ENCODE data around the gene HSF2BP. TPM values are rescaled to one million over a fixed set of nuclear protein-coding genes. Genes with fewer than 3 reads are reported as not detected.
A peak's percentile ranks its signal among the peaks of the same experiment; 100 is the strongest.
"Not testable (repeated sequence)": the region's sequence is repeated elsewhere in the genome, so short reads cannot be mapped to it uniquely, and the experiment has no call there.

The HSF2BP gene
- total and polyA plus RNA-seq, 2 of the 8 experiments (the other 6 are each of a cell fraction or from before 2014, with no cell fraction given), result 0.51 to 0.93 TPM

DNA sequence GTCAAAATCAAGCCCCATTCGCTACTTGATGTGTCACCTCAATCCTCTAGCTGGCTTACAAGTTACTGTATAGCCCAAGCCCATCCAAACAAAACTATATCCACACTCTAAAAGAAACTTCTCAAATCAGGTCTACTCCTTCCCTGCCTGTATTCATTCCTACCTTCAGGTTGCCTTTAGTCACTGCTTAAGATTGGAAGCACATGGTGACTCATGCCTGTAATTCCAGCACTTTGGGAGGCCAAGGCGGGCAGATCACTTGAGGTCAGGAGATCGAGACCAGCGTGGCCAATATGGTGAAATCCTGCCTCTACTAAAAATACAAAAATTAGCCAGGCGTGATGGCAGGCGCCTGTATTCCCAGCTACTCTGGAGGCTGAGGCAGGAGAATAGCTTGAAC lies 7.4 kb downstream of the HSF2BP start:
- H3K27me3 ChIP-seq (replicated peaks in 1 of 4; ENCODE audit: control insufficient read depth in 3 of 4, extremely low read depth in 1 of 4, insufficient read depth in 3 of 4, low read length in 3 of 4); H3K9me3 ChIP-seq (ENCODE audit: insufficient read depth in 2 of 2, low read depth in 1 of 2, low read length in 1 of 2); H2AK5ac ChIP-seq (ENCODE audit: low read depth, low read length); H4K20me1 ChIP-seq (replicated peaks in 1 of 2; ENCODE audit: control insufficient read depth in 1 of 2, insufficient read depth in 2 of 2, low read length in 2 of 2); H3K56ac ChIP-seq (replicated peaks; ENCODE audit: insufficient read length, low read depth, low read length); H4K91ac ChIP-seq (replicated peaks; ENCODE audit: insufficient read length, low read length); H3K14ac ChIP-seq (ENCODE audit: insufficient read length); H3K36me3 ChIP-seq (ENCODE audit: control insufficient read depth in 2 of 4, insufficient read depth in 4 of 4, low read length in 3 of 4); H2AFZ ChIP-seq (ENCODE audit: low read length); H4K5ac ChIP-seq (ENCODE audit: insufficient read length, low read depth, low read length); H3K23me2 ChIP-seq (ENCODE audit: low read depth, low read length); H2BK12ac ChIP-seq (ENCODE audit: low read depth, low read length); H3K9ac ChIP-seq (replicated peaks in 1 of 4; ENCODE audit: extremely low read depth in 1 of 4, low read depth in 3 of 4, low read length in 3 of 4); H4K8ac ChIP-seq (ENCODE audit: extremely low read depth, insufficient read depth, low read length); H2BK20ac ChIP-seq (ENCODE audit: low read length); POLR2A ChIA-PET (ENCODE audit: partially characterized antibody); H3K79me2 ChIP-seq (ENCODE audit: control insufficient read depth in 1 of 2, insufficient read depth in 2 of 2, low read length in 2 of 2); DNase-seq (ENCODE audit: low read depth in 1 of 2, low spot score in 2 of 2); H3K4me3 ChIP-seq (ENCODE audit: extremely low read depth in 1 of 4, insufficient read depth in 2 of 4, low read depth in 3 of 4, low read length in 4 of 4); H3K4me1 ChIP-seq (replicated peaks in 1 of 4; ENCODE audit: control insufficient read depth in 3 of 4, insufficient read depth in 4 of 4, low read length in 3 of 4); H2BK120ac ChIP-seq (replicated peaks; ENCODE audit: low read depth, low read length); H3K4ac ChIP-seq (replicated peaks; ENCODE audit: insufficient read length, low read depth, low read length); H3K18ac ChIP-seq (ENCODE audit: extremely low read depth, low read length); H3K23ac ChIP-seq (ENCODE audit: insufficient read length); H2BK5ac ChIP-seq (ENCODE audit: low read depth, low read length); FAIRE-seq; H3K27ac ChIP-seq (ENCODE audit: low read depth, low read length); H3K79me1 ChIP-seq (ENCODE audit: low read depth, low read length); H3K4me2 ChIP-seq (ENCODE audit: insufficient read depth in 1 of 2, low read depth in 2 of 2, low read length in 2 of 2): not testable (repeated sequence)
- WGBS, 2 experiments (ENCODE audit: extremely low coverage in 1 of 2, insufficient coverage in 1 of 2, insufficient read length in 1 of 2, insufficient replicate concordance in 2 of 2, low coverage in 1 of 2, low lambda C conversion rate in 2 of 2, missing lambda C conversion rate in 1 of 2), result 96% methylated on average over 6 of the region's 6 CpGs; no CpG with 5 or more reads in 1 of the 2 experiments
- 0 out of 2 replicates have a peak overlapping the region, but pooled peaks have one; percentile 29 for H2BK15ac ChIP-seq (ENCODE audit: low read length)
- CTCF ChIA-PET (ENCODE audit: partially characterized antibody), result interaction anchor here (0.6 kb wide), 1 partner anchor 345 kb away, joined by 3 read pairs; no protein-coding TSS in a partner anchor
